CD1c-positive myeloid dendritic cell (primary cell): ENCODE data around the gene PTPRD.

Experiments used
- DNase-seq: peaks from one replicate; pipeline ENCODE4 v3.0.0-alpha.2; 2016; ENCODE audit errors: extremely low spot score

Gene PTPRD

GRCh38 chr9:10268531-10269485, 344.0 kb downstream of the PTPRD start:
- no peak for DNase-seq

- DNase-seq = no peak
Measured at GRCh38 chr9:10265153-10265631, 347.6 kb downstream of the PTPRD start.

- no peak for DNase-seq
Measured at GRCh38 chr9:10260501-10260900, 352.3 kb downstream of the PTPRD start.

- no peak for DNase-seq
Measured at GRCh38 chr9:10259668-10260067, 353.1 kb downstream of the PTPRD start.

- DNase-seq = no peak
Measured at GRCh38 chr9:10255758-10256157, 357.0 kb downstream of the PTPRD start.

- DNase-seq = no peak
Measured at GRCh38 chr9:10254338-10254737, 358.5 kb downstream of the PTPRD start.

- no peak for DNase-seq
Measured at GRCh38 chr9:10253341-10253740, 359.5 kb downstream of the PTPRD start.

GRCh38 chr9:10252174-10252573, 360.6 kb downstream of the PTPRD start:
- no peak for DNase-seq

GRCh38 chr9:10251490-10251889, 361.3 kb downstream of the PTPRD start:
- DNase-seq = no peak

GRCh38 chr9:10250219-10250618, 362.6 kb downstream of the PTPRD start:
- DNase-seq = no peak

GRCh38 chr9:10248890-10249289, 363.9 kb downstream of the PTPRD start:
- no peak for DNase-seq

- DNase-seq = no peak
Measured at GRCh38 chr9:10242255-10242654, 370.5 kb downstream of the PTPRD start.

- no peak for DNase-seq
Measured at GRCh38 chr9:10238087-10238486, 374.7 kb downstream of the PTPRD start.

GRCh38 chr9:10237584-10237983, 375.2 kb downstream of the PTPRD start:
- DNase-seq = no peak

GRCh38 chr9:10236161-10236560, 376.6 kb downstream of the PTPRD start:
- no peak for DNase-seq

- no peak for DNase-seq
Measured at GRCh38 chr9:10235376-10235775, 377.4 kb downstream of the PTPRD start.

- DNase-seq = no peak
Measured at GRCh38 chr9:10232352-10232930, 380.4 kb downstream of the PTPRD start.

GRCh38 chr9:10230512-10230911, 382.3 kb downstream of the PTPRD start:
- DNase-seq = no peak

GRCh38 chr9:10228082-10228481, 384.7 kb downstream of the PTPRD start:
- DNase-seq = no peak

- no peak for DNase-seq
Measured at GRCh38 chr9:10226996-10227395, 385.8 kb downstream of the PTPRD start.

GRCh38 chr9:10212702-10213101, 400.1 kb downstream of the PTPRD start:
- no peak for DNase-seq

- no peak for DNase-seq
Measured at GRCh38 chr9:10208691-10209069, 404.1 kb downstream of the PTPRD start.

- no peak for DNase-seq
Measured at GRCh38 chr9:10204276-10204675, 408.5 kb downstream of the PTPRD start.
